PFSK-1 (cell line): ENCODE measurements around the gene EFNA5.

ENCODE experiments used
- FOXP2 ChIP-seq: optimal IDR thresholded peaks from 2 replicates; pipeline ENCODE3; 2011; ENCODE audit warnings: borderline replicate concordance, control low read depth, inconsistent platforms; ENCODE audit not compliant: insufficient read depth; ENCODE audit errors: extremely low read length, extremely low read depth
- POLR2AphosphoS5 ChIP-seq: IDR thresholded peaks from 2 replicates; pipeline ENCODE4 v1.6.1; 2012; ENCODE audit warnings: low read depth, mild to moderate bottlenecking, control low read depth, low read length, moderate library complexity
- REST ChIP-seq, 2 experiments: IDR thresholded peaks; 2 replicates each; pipeline versions ENCODE4 v1.6.1 to v1.8.0; 2011 to 2012; ENCODE audit warnings: low read depth in 2 of 2, low read length in 2 of 2, control low read depth in 1 of 2, inconsistent platforms in 1 of 2, mild to moderate bottlenecking in 1 of 2, moderate library complexity in 1 of 2; ENCODE audit not compliant: insufficient read depth in 1 of 2

GRCh38 chr5:107556575-107556974 lies 114.2 kb downstream of the EFNA5 start:
- TF ChIP-seq REST (IDR thresholded peaks at IDR 0.05; ENCODE audit: insufficient read depth in 1 of 2, low read depth in 2 of 2, low read length in 2 of 2) (no peak), FOXP2 (no peak), POLR2AphosphoS5 (no peak)
